Activated CD8-positive, alpha-beta memory T cell treated with anti-CD3 and anti-CD28 coated beads for 24 hours (primary cell): Measurements from ENCODE around the gene SHISA6.

ENCODE experiments used
- DNase-seq: peaks from one replicate; pipeline ENCODE4 v3.0.0-alpha.2; 2020

SHISA6 gene

GRCh38 chr17:11610999-11611566 lies 370.1 kb downstream of the SHISA6 start:
- no peak for DNase-seq

- no peak for DNase-seq
Observed at GRCh38 chr17:11612956-11613355, 371.9 kb downstream of the SHISA6 start.
